ENCODE data around the gene PGAP6.

DNA sequence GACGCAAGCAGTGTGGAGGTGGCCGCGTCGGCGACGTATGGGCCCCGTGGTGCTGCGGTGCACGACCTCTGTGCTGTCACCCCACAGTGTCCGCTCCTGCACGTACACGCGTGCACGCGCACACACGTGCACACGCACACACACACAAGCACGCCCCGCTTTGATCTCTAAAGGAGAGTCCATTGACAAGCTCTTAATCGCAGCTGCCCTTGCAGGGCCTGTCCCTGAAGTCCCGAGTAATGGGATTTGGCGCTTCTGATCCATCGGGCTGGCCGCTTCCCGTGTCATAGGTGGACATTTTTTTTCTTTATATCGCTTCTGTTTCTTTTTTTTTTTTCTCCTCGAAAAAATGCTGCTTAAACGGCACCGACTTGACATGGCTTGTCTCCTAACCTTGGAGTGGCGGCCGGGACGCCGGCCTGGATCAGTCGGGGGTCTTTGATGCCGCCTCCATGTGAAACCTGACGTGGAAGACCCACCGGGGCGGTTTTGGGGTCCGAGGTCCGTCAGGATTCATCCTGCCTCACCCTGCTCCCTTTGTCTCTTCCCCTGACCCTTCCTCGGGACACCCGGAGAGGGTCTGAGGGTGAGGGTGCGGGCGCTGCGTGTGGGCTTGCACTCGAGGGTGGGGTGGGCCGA, 21.0 kb downstream of the PGAP6 start:
- no peak for TF ChIP-seq POLR2A (IDR thresholded peaks at IDR 0.05; ENCODE audit: low read length)
- TF ChIP-seq GATA1 (IDR thresholded peaks at IDR 0.05; ENCODE audit: low read depth, low read length), result no peak

Data from erythroblast (primary cell).